Fibroblast of lung (primary cell): Measurements from ENCODE around the gene TMEM52. TPM values are rescaled to one million over a fixed set of nuclear protein-coding genes. Genes with fewer than 3 reads are reported as not detected.

ENCODE experiments used
- DNase-seq, 2 donors: peaks; one replicate each; pipeline versions ENCODE4 v3.0.0 to v3.0.0-alpha.2; 2010; ENCODE audit warnings: low read depth in 2 of 2
- H2AFZ ChIP-seq: 2 replicates; pipeline ENCODE4 v1.5.1; 2012; ENCODE audit warnings: low read length, control low read depth, inconsistent platforms
- H3K27ac ChIP-seq: 2 replicates; pipeline ENCODE4 v1.5.1; 2011; ENCODE audit warnings: low read length, control low read depth; ENCODE audit not compliant: insufficient read depth
- H3K27me3 ChIP-seq: 2 replicates; pipeline ENCODE4 v1.5.1; 2011; ENCODE audit warnings: mild to moderate bottlenecking, low read length; ENCODE audit not compliant: control insufficient read depth, insufficient read depth
- H3K36me3 ChIP-seq: 2 replicates; pipeline ENCODE4 v1.5.1; 2011; ENCODE audit warnings: low read length; ENCODE audit not compliant: control insufficient read depth, insufficient read depth
- H3K4me1 ChIP-seq: 2 replicates; pipeline ENCODE4 v1.5.1; 2011; ENCODE audit warnings: low read length; ENCODE audit not compliant: control insufficient read depth, insufficient read depth; ENCODE audit errors: extremely low read depth
- H3K4me2 ChIP-seq: 2 replicates; pipeline ENCODE4 v1.5.1; 2011; ENCODE audit warnings: low read length, control low read depth; ENCODE audit not compliant: insufficient read depth; ENCODE audit errors: extremely low read depth
- H3K4me3 ChIP-seq, 4 experiments: fragments of 200-600 bp in 1 of 4; sonication (generic) in 1 of 4; replicated peaks in 1 of 4; 2 replicates each; pipeline ENCODE4 v1.5.1; 2011 to 2016; ENCODE audit warnings: low read length in 4 of 4, low read depth in 3 of 4, mild to moderate bottlenecking in 3 of 4, control low read depth in 2 of 4, inconsistent platforms in 1 of 4, mixed read lengths in 1 of 4; ENCODE audit not compliant: insufficient read depth in 1 of 4; ENCODE audit errors: control extremely low read depth in 1 of 4
- H3K79me2 ChIP-seq: 2 replicates; pipeline ENCODE4 v1.5.1; 2012; ENCODE audit warnings: mild to moderate bottlenecking, low read length, inconsistent platforms; ENCODE audit not compliant: control insufficient read depth, insufficient read depth
- H3K9ac ChIP-seq: 2 replicates; pipeline ENCODE4 v1.5.1; 2011; ENCODE audit warnings: mild to moderate bottlenecking, low read length, control low read depth; ENCODE audit not compliant: insufficient read depth
- H3K9me3 ChIP-seq: 2 replicates; pipeline ENCODE4 v1.5.1; 2012; ENCODE audit warnings: low read depth, low read length; ENCODE audit not compliant: control insufficient read depth, insufficient read depth
- H4K20me1 ChIP-seq: 2 replicates; pipeline ENCODE4 v1.5.1; 2011; ENCODE audit warnings: low read length; ENCODE audit not compliant: control insufficient read depth, insufficient read depth; ENCODE audit errors: extremely low read depth
- CTCF ChIP-seq, 2 donors: IDR thresholded peaks in 1 of 2; conservative IDR thresholded peaks in 1 of 2; 1 replicate in 1 of 2; 2 replicates in 1 of 2; pipeline ENCODE4 v1.5.1; 2011 to 2012; ENCODE audit warnings: low read length in 2 of 2, control low read depth in 1 of 2, inconsistent platforms in 1 of 2, low read depth in 1 of 2, mild to moderate bottlenecking in 1 of 2
- EZH2 ChIP-seq: IDR thresholded peaks from 2 replicates; pipeline ENCODE4 v1.5.1; 2012; ENCODE audit warnings: low read length, control low read depth, mild to moderate bottlenecking; ENCODE audit errors: missing control alignments
- polyA plus RNA-seq, 2 donors: library from polyadenylated mRNA; depleted of rRNA in 1 of 2; stranded (reverse) in 1 of 2; unstranded in 1 of 2; fragments of >200 nt; gene quantifications; 2 replicates each; pipeline ENCODE4 v1.2.1, GENCODE V29; 2011 to 2012; ENCODE audit warnings: missing spikeins in 1 of 2
- total RNA-seq: library from RNA; depleted of rRNA; stranded (reverse); fragments of >200 nt; gene quantifications from 2 replicates; pipeline ENCODE4 v1.2.1, GENCODE V29; 2014

Gene TMEM52
- total and polyA plus RNA-seq, 2 donors (not counting 1 experiment from before 2014, with no cell fraction given), result 0.17 to 0.42 TPM

DNA sequence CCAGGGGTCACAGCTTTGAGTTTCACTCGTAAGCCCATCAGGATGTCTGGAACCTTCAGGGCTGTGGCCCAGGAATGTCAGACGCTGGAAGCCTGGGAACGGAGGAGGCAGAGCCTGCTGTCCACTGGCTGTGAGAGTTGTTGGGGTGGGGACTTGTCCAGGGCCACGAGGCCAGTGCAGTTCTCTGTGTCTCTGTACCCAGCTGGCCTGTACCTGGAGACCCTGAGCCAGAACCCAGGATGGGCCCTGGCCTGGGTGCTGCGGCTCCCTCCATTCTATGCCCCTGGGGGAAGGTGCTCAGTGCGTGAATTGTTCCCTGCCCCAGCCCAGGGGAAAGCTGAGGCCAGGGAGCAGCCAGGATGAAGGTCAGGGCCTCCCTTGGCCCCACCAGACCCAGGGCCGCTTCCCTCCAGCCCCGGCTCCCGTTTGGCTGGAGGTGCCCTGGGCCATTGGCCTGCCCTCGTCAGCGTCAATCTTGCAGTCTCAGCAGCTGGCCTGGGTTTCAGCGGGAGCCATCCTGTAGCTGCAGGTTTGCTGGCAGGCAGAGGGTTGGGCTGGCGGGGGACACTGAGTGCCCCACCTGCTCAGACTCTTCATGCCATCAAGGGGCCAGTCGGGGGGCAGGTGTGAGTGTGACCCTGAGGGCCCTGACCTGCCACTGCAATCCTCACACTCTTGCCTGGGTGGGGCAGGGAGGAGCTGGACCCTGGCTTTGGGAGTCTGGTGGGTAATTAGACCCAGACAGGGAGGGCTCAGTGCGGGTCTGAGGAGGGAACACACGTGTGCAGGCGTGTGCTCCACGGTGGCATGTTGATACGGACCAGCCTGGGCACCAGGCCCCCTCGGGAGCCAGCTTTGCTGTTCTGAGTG is 4.7 kb downstream of the TMEM52 start:
- H3K27ac ChIP-seq, result no peak overlapping the region
- no peak overlapping the region for H3K4me2 ChIP-seq
- peaks cover 8% of the 10 kb centered on the region for H3K4me1 ChIP-seq
- TF ChIP-seq EZH2 (no peak), CTCF (conservative IDR thresholded peaks at IDR 0.05 in 1 of 2, IDR thresholded peaks at IDR 0.05 in 1 of 2; ENCODE audit: low read depth in 1 of 2, low read length in 2 of 2) (no peak)
- H3K9ac ChIP-seq, result no peak overlapping the region
- no peaks in the 10 kb centered on the region for H3K9me3 ChIP-seq
- no peak overlapping the region for H3K4me3 ChIP-seq
- H2AFZ ChIP-seq, result no peak overlapping the region
- no peak for DNase-seq
- H3K36me3 ChIP-seq, result no peaks in the 10 kb centered on the region
- peaks cover 4% of the 10 kb centered on the region for H3K27me3 ChIP-seq
- no peaks in the 10 kb centered on the region for H4K20me1 ChIP-seq
- H3K79me2 ChIP-seq, result no peaks in the 10 kb centered on the region

- no peak for TF ChIP-seq CTCF (conservative IDR thresholded peaks at IDR 0.05 in 1 of 2, IDR thresholded peaks at IDR 0.05 in 1 of 2; ENCODE audit: low read depth in 1 of 2, low read length in 2 of 2)
- TF ChIP-seq EZH2, result no peak
Measured at GRCh38 chr1:1911350-1912041, 7.6 kb downstream of the TMEM52 start.

GRCh38 chr1:1910651-1911331 is 8.3 kb downstream of the TMEM52 start:
- DNase-seq, result no peak
- no peak overlapping the region for H3K27ac ChIP-seq
- no peaks in the 10 kb centered on the region for H3K79me2 ChIP-seq
- no peaks in the 10 kb centered on the region for H3K9me3 ChIP-seq
- TF ChIP-seq EZH2, result no peak
- no peak for TF ChIP-seq CTCF (conservative IDR thresholded peaks at IDR 0.05 in 1 of 2, IDR thresholded peaks at IDR 0.05 in 1 of 2; ENCODE audit: low read depth in 1 of 2, low read length in 2 of 2)
- H3K9ac ChIP-seq, result no peak overlapping the region
- H2AFZ ChIP-seq, result no peak overlapping the region
- H3K27me3 ChIP-seq, result no peaks in the 10 kb centered on the region
- no peak overlapping the region for H3K4me3 ChIP-seq
- H3K4me1 ChIP-seq, result peaks cover 2% of the 10 kb centered on the region
- H3K36me3 ChIP-seq, result no peaks in the 10 kb centered on the region
- no peak overlapping the region for H3K4me2 ChIP-seq
- no peaks in the 10 kb centered on the region for H4K20me1 ChIP-seq

More at GRCh38 chr1:1911350-1912041, 7.6 kb downstream of the TMEM52 start:
- no peak overlapping the region for H2AFZ ChIP-seq
- no peaks in the 10 kb centered on the region for H3K9me3 ChIP-seq
- H3K4me1 ChIP-seq, result peaks cover 2% of the 10 kb centered on the region
- no peak overlapping the region for H3K4me2 ChIP-seq
- DNase-seq, result no peak
- H3K79me2 ChIP-seq, result no peaks in the 10 kb centered on the region
- no peak overlapping the region for H3K27ac ChIP-seq
- H3K27me3 ChIP-seq, result no peaks in the 10 kb centered on the region
- no peak overlapping the region for H3K9ac ChIP-seq
- no peaks in the 10 kb centered on the region for H3K36me3 ChIP-seq
- H3K4me3 ChIP-seq, result no peak overlapping the region
- no peaks in the 10 kb centered on the region for H4K20me1 ChIP-seq
